HK-2 (cell line): ENCODE data around the gene BBS12.

ENCODE experiments used
- DNase-seq: peaks from one replicate; pipeline ENCODE4 v3.0.0-alpha.2; 2018; ENCODE audit not compliant: unreplicated experiment

BBS12 gene

GRCh38 chr4:122715221-122715620 lies 17.3 kb upstream of the BBS12 start:
- no peak for DNase-seq

GRCh38 chr4:122716825-122717448 lies 15.6 kb upstream of the BBS12 start:
- peak; percentile 47 for DNase-seq

GRCh38 chr4:122718281-122718680 lies 14.2 kb upstream of the BBS12 start:
- no peak for DNase-seq

- DNase-seq: no peak
Measured at GRCh38 chr4:122722256-122722655, 10.2 kb upstream of the BBS12 start.

GRCh38 chr4:122728856-122729255 lies 3.6 kb upstream of the BBS12 start:
- DNase-seq: no peak

- DNase-seq: no peak
Measured at GRCh38 chr4:122731676-122732075, 828 bp upstream of the BBS12 start.

GRCh38 chr4:122733787-122734120 lies 1.2 kb downstream of the BBS12 start:
- no peak for DNase-seq

GRCh38 chr4:122739174-122739573 lies 6.7 kb downstream of the BBS12 start:
- no peak for DNase-seq

GRCh38 chr4:122742933-122743829 lies 10.7 kb downstream of the BBS12 start:
- no peak for DNase-seq

GRCh38 chr4:122744229-122744628 lies 11.7 kb downstream of the BBS12 start:
- no peak for DNase-seq

- DNase-seq: no peak
Measured at GRCh38 chr4:122746485-122746965, 14.0 kb downstream of the BBS12 start.

GRCh38 chr4:122747068-122747467 lies 14.6 kb downstream of the BBS12 start:
- no peak for DNase-seq

GRCh38 chr4:122747883-122748282 lies 15.4 kb downstream of the BBS12 start:
- no peak for DNase-seq

- no peak for DNase-seq
Measured at GRCh38 chr4:122749704-122750454, 17.4 kb downstream of the BBS12 start.

- no peak for DNase-seq
Measured at GRCh38 chr4:122755675-122756074, 23.2 kb downstream of the BBS12 start.

- DNase-seq: no peak
Measured at GRCh38 chr4:122758033-122758432, 25.5 kb downstream of the BBS12 start.

- no peak for DNase-seq
Measured at GRCh38 chr4:122759639-122760310, 27.3 kb downstream of the BBS12 start.

GRCh38 chr4:122762520-122762919 lies 30.0 kb downstream of the BBS12 start:
- no peak for DNase-seq

GRCh38 chr4:122762966-122763716 lies 30.6 kb downstream of the BBS12 start:
- no peak for DNase-seq

- no peak for DNase-seq
Measured at GRCh38 chr4:122764071-122764820, 31.7 kb downstream of the BBS12 start.
